Thyroid gland (tissue), 4 donors: ENCODE measurements around the gene APOL3. TPM values are rescaled to one million over a fixed set of nuclear protein-coding genes. Genes with fewer than 3 reads are reported as not detected.

Source experiments
- DNase-seq, 2 donors: peaks; one replicate each; pipeline ENCODE4 v3.0.0-alpha.2; 2019
- H3K27ac ChIP-seq, 3 donors: fragments of 200-600 bp; sonication (generic); 1 replicate in 2 of 3; 2 replicates in 1 of 3; pipeline ENCODE4 v1.5.1; 2016 to 2019; ENCODE audit warnings: mild to moderate bottlenecking in 1 of 3, moderate library complexity in 1 of 3
- H3K27me3 ChIP-seq: fragments of 200-600 bp; sonication (generic); one replicate; pipeline ENCODE4 v1.5.1; 2019
- H3K36me3 ChIP-seq, 2 donors: fragments of 200-600 bp; sonication (generic); one replicate each; pipeline ENCODE4 v1.5.1; 2016 to 2019
- H3K4me1 ChIP-seq, 2 donors: fragments of 200-600 bp; sonication (generic); one replicate each; pipeline ENCODE4 v1.5.1; 2017 to 2019
- H3K4me3 ChIP-seq, 3 donors: fragments of 200-600 bp; sonication (generic); replicated peaks in 1 of 3; 1 replicate in 2 of 3; 2 replicates in 1 of 3; pipeline ENCODE4 v1.5.1; 2016; ENCODE audit warnings: mild to moderate bottlenecking in 1 of 3
- H3K9me3 ChIP-seq: fragments of 200-600 bp; sonication (generic); one replicate; pipeline ENCODE4 v1.5.1; 2017
- CTCF ChIP-seq, 6 experiments: fragments of 200-600 bp in 3 of 6; fragments of 450-650 bp in 3 of 6; sonication (generic) in 3 of 6; IDR thresholded peaks; one replicate each; pipeline ENCODE4 v1.5.1; 2016 to 2019; ENCODE audit warnings: antibody characterized with exemption in 6 of 6, mild to moderate bottlenecking in 2 of 6, inconsistent platforms in 1 of 6, moderate library complexity in 1 of 6
- POLR2A ChIP-seq, 2 donors: fragments of 450-650 bp; IDR thresholded peaks; one replicate each; pipeline ENCODE4 v1.6.1; 2017; ENCODE audit warnings: antibody characterized with exemption in 2 of 2, mild to moderate bottlenecking in 2 of 2, moderate library complexity in 1 of 2
- WGBS, 2 donors: methylation state at CpG; one replicate each; pipeline ENCODE4 v1.1.5; 2017; 5-methylcytosine and 5-hydroxymethylcytosine counted together
- intact Hi-C: fragments of 100-400 bp; cut with DNase I; formaldehyde crosslinking; loops from one replicate; pipeline ENCODE4 v1.15.1; 2023
- total RNA-seq, 4 donors: library from RNA; depleted of rRNA; stranded (reverse); fragments of >200 nt; gene quantifications; one replicate each; pipeline ENCODE4 v1.2.3, GENCODE V29; 2016

The APOL3 gene
- total RNA-seq, 4 donors from 2014 or later, result 23.3 to 91.9 (median 59.9) TPM

GRCh38 chr22:36151006-36151595 is 9.5 kb downstream of the APOL3 start:
- H3K9me3 ChIP-seq, result no peaks in the 10 kb centered on the region
- peaks cover 29 to 56% of the 10 kb centered on the region in 2 donors for H3K4me1 ChIP-seq
- WGBS, 2 donors, result 68 to 71% methylated on average over 3 of the region's 3 CpGs
- intact Hi-C loops, result no loop called here
- DNase-seq, result no peak
- TF ChIP-seq POLR2A (IDR thresholded peaks at IDR 0.05) (no peak), CTCF (IDR thresholded peaks at IDR 0.05) (no peak)
- peaks cover 0 to 6% of the 10 kb centered on the region in 2 donors for H3K36me3 ChIP-seq
- H3K4me3 ChIP-seq, result no peak overlapping the region
- peak overlapping the region; percentile 61 to 85 (median 66) for H3K27ac ChIP-seq
- H3K27me3 ChIP-seq, result no peaks in the 10 kb centered on the region

GRCh38 chr22:36149441-36149840 is 11.1 kb downstream of the APOL3 start:
- H3K27me3 ChIP-seq, result no peaks in the 10 kb centered on the region
- no peak overlapping the region for H3K4me3 ChIP-seq
- intact Hi-C loops, result loop anchor here (5.0 kb wide), 1 partner anchor 33 kb away; no protein-coding TSS in a partner anchor
- TF ChIP-seq CTCF (IDR thresholded peaks at IDR 0.05), result no peak
- no peak for TF ChIP-seq POLR2A (IDR thresholded peaks at IDR 0.05)
- no peak for DNase-seq
- WGBS, 2 donors, result 86 to 91% methylated on average over 4 of the region's 4 CpGs
- peaks cover 21 to 44% of the 10 kb centered on the region in 2 donors for H3K4me1 ChIP-seq
- H3K9me3 ChIP-seq, result no peaks in the 10 kb centered on the region
- H3K27ac ChIP-seq, result peak overlapping the region in 2 of 3 donors; percentile 61 to 66
- peaks cover 0 to 6% of the 10 kb centered on the region in 2 donors for H3K36me3 ChIP-seq

- TF ChIP-seq POLR2A (IDR thresholded peaks at IDR 0.05), result no peak
- TF ChIP-seq CTCF (IDR thresholded peaks at IDR 0.05), result no peak
- intact Hi-C loops, result loop anchor here (5.0 kb wide), 1 partner anchor 34 kb away; no protein-coding TSS in a partner anchor
- peaks cover 19 to 40% of the 10 kb centered on the region in 2 donors for H3K4me1 ChIP-seq
- H3K27me3 ChIP-seq, result no peaks in the 10 kb centered on the region
- no peak for DNase-seq
- H3K9me3 ChIP-seq, result no peaks in the 10 kb centered on the region
- peaks cover 0 to 6% of the 10 kb centered on the region in 2 donors for H3K36me3 ChIP-seq
- peak overlapping the region in 2 of 3 donors; percentile 19 to 61 for H3K27ac ChIP-seq
- 92 to 93% methylated on average over 8 of the region's 8 CpGs for WGBS, 2 donors
- no peak overlapping the region for H3K4me3 ChIP-seq
Observed at GRCh38 chr22:36148411-36148810, 12.1 kb downstream of the APOL3 start.

- DNase-seq, result no peak
- Histone ChIP-seq H3K4me3 (no peak overlapping the region), H3K9me3 (no peaks in the 10 kb centered on the region), H3K27ac (peak overlapping the region; percentile 19 to 61 (median 44)), H3K4me1 (peaks cover 19 to 44% of the 10 kb centered on the region in 2 donors), H3K27me3 (no peaks in the 10 kb centered on the region), H3K36me3 (peaks cover 0 to 6% of the 10 kb centered on the region in 2 donors)
- TF ChIP-seq CTCF (IDR thresholded peaks at IDR 0.05) (no peak), POLR2A (IDR thresholded peaks at IDR 0.05) (no peak)
- intact Hi-C loops, result loop anchor here (5.0 kb wide), 1 partner anchor 35 kb away; no protein-coding TSS in a partner anchor
- 78 to 91% methylated on average over 6 to 8 of the region's 8 CpGs for WGBS, 2 donors
Observed at GRCh38 chr22:36147196-36147791, 13.3 kb downstream of the APOL3 start.

- H3K4me1 ChIP-seq, result peaks cover 18 to 44% of the 10 kb centered on the region in 2 donors
- 75 to 77% methylated on average over 4 of the region's 4 CpGs for WGBS, 2 donors
- no peak overlapping the region for H3K27ac ChIP-seq
- no peak overlapping the region for H3K4me3 ChIP-seq
- DNase-seq, result no peak
- H3K9me3 ChIP-seq, result no peaks in the 10 kb centered on the region
- peaks cover 0 to 6% of the 10 kb centered on the region in 2 donors for H3K36me3 ChIP-seq
- intact Hi-C loops, result loop anchor here (5.0 kb wide), 1 partner anchor 36 kb away; no protein-coding TSS in a partner anchor
- TF ChIP-seq POLR2A (IDR thresholded peaks at IDR 0.05) (no peak), CTCF (IDR thresholded peaks at IDR 0.05) (no peak)
- H3K27me3 ChIP-seq, result no peaks in the 10 kb centered on the region
Observed at GRCh38 chr22:36145881-36146280, 14.7 kb downstream of the APOL3 start.
